Endodermal cell (in vitro differentiated cells): ENCODE measurements around the gene SRP14. TPM values are rescaled to one million over a fixed set of nuclear protein-coding genes. Genes with fewer than 3 reads are reported as not detected.

ENCODE experiments used
- DNase-seq: peaks from one replicate; pipeline ENCODE4 v3.0.0-alpha.2; 2017
- H3K27ac ChIP-seq: 2 replicates; pipeline ENCODE4 v1.5.1; 2013; ENCODE audit warnings: mild to moderate bottlenecking, low read depth, low read length, moderate library complexity
- H3K27me3 ChIP-seq: 2 replicates; pipeline ENCODE4 v1.6.1; 2013; ENCODE audit warnings: mild to moderate bottlenecking, low read length, moderate library complexity; ENCODE audit not compliant: insufficient read depth, control insufficient read depth, poor library complexity, severe bottlenecking
- H3K36me3 ChIP-seq: 2 replicates; pipeline ENCODE4 v1.7.0; 2013; ENCODE audit warnings: mild to moderate bottlenecking, low read length, moderate library complexity; ENCODE audit not compliant: control insufficient read depth, insufficient read depth
- H3K4me1 ChIP-seq: one replicate; pipeline ENCODE4 v1.7.0; 2013; ENCODE audit warnings: low read length; ENCODE audit not compliant: control insufficient read depth, insufficient read depth
- H3K4me3 ChIP-seq: 2 replicates; pipeline ENCODE4 v1.5.1; 2013; ENCODE audit warnings: mild to moderate bottlenecking, low read length, moderate library complexity
- H3K9ac ChIP-seq: 2 replicates; pipeline ENCODE4 v1.6.1; 2013; ENCODE audit warnings: mild to moderate bottlenecking, low read length, moderate library complexity; ENCODE audit not compliant: poor library complexity, severe bottlenecking; ENCODE audit errors: extremely low read depth
- H3K9me3 ChIP-seq: 2 replicates; pipeline ENCODE4 v1.6.1; 2013; ENCODE audit warnings: mild to moderate bottlenecking, low read length, moderate library complexity; ENCODE audit not compliant: control insufficient read depth
- H3K27ac Mint-ChIP-seq: 2 replicates; pipeline ENCODE4 v1.8.0; 2020; ENCODE audit warnings: mixed read lengths
- H3K27me3 Mint-ChIP-seq: 2 replicates; pipeline ENCODE4 v1.8.0; 2021; ENCODE audit warnings: mild to moderate bottlenecking, mixed read lengths; ENCODE audit not compliant: insufficient read depth
- H3K36me3 Mint-ChIP-seq: 2 replicates; pipeline ENCODE4 v1.8.0; 2020; ENCODE audit warnings: low read depth, mixed read lengths
- H3K4me1 Mint-ChIP-seq: 2 replicates; pipeline ENCODE4 v1.8.0; 2020; ENCODE audit warnings: mixed read lengths
- H3K4me3 Mint-ChIP-seq: 2 replicates; pipeline ENCODE4 v1.8.0; 2020; ENCODE audit warnings: mild to moderate bottlenecking, moderate library complexity, mixed read lengths
- H3K9me3 Mint-ChIP-seq: 2 replicates; pipeline ENCODE4 v1.8.0; 2020; ENCODE audit warnings: mild to moderate bottlenecking, mixed read lengths
- WGBS, 2 experiments: methylation state at CpG; one replicate each; pipeline versions ENCODE4 v1.1.5 to v1.1.7; 2013; ENCODE audit warnings: missing lambda C conversion rate in 2 of 2, mixed read lengths in 1 of 2; ENCODE audit not compliant: insufficient coverage in 1 of 2, insufficient read length in 1 of 2; 5-methylcytosine and 5-hydroxymethylcytosine counted together
- total RNA-seq, 2 donors: library from RNA; stranded (reverse); fragmentation: NEBNext Ultra II Directional in 1 of 2; extraction: Animal tissue kit (Norgen Biotek cat#: 25700) in 1 of 2; gene quantifications; 2 replicates in 1 of 2; 3 replicates in 1 of 2; pipeline ENCODE4 v1.2.1, GENCODE V29; 2021
- TF ChIP-seq, protein P1 (sequence below): fragments of 200-600 bp; sonication (generic); conservative IDR thresholded peaks from 2 replicates; pipeline ENCODE4 v1.5.0; 2021; ENCODE audit warnings: antibody characterized with exemption, mild to moderate bottlenecking

The SRP14 gene
- total RNA-seq, 2 donors from 2014 or later = 237 to 293 TPM

DNA sequence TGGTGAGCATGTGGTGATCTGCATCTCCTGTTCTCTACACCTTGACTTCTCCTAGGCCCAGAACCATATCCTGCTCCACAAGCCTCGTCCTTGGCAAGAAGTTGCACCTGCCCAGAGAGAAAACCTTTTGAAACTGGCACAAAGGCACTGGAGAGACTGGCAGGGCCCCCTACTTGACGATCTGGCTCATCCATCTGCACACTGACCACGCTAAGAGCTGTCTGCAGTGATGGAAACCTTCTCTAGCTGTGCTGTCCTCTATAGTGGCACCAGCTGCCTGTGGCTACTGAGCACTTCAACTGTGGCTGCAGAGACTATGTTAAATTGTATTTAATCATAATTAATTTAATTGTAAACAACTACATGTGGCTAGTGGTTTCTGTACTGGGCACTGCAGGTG is 26.2 kb upstream of the SRP14 start:
- Mint-ChIP-seq H3K4me1 (peaks cover 22% of the 10 kb centered on the region), H3K27me3 (no peaks in the 10 kb centered on the region), H3K9me3 (no peaks in the 10 kb centered on the region), H3K27ac (peak overlapping the region; percentile 12), H3K36me3 (no peaks in the 10 kb centered on the region), H3K4me3 (no peak overlapping the region)
- H3K27me3 ChIP-seq = no peaks in the 10 kb centered on the region
- H3K4me3 ChIP-seq = no peak overlapping the region
- DNase-seq = no peak
- no peak overlapping the region for H3K27ac ChIP-seq
- no peak overlapping the region for H3K9ac ChIP-seq
- 90 to 92% methylated on average over 3 of the region's 3 CpGs for WGBS, 2 experiments
- TF ChIP-seq, protein P1, sequence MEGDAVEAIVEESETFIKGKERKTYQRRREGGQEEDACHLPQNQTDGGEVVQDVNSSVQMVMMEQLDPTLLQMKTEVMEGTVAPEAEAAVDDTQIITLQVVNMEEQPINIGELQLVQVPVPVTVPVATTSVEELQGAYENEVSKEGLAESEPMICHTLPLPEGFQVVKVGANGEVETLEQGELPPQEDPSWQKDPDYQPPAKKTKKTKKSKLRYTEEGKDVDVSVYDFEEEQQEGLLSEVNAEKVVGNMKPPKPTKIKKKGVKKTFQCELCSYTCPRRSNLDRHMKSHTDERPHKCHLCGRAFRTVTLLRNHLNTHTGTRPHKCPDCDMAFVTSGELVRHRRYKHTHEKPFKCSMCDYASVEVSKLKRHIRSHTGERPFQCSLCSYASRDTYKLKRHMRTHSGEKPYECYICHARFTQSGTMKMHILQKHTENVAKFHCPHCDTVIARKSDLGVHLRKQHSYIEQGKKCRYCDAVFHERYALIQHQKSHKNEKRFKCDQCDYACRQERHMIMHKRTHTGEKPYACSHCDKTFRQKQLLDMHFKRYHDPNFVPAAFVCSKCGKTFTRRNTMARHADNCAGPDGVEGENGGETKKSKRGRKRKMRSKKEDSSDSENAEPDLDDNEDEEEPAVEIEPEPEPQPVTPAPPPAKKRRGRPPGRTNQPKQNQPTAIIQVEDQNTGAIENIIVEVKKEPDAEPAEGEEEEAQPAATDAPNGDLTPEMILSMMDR = no peak
- no peaks in the 10 kb centered on the region for H3K36me3 ChIP-seq
- peaks cover 12% of the 10 kb centered on the region for H3K4me1 ChIP-seq
- H3K9me3 ChIP-seq = no peaks in the 10 kb centered on the region

DNA sequence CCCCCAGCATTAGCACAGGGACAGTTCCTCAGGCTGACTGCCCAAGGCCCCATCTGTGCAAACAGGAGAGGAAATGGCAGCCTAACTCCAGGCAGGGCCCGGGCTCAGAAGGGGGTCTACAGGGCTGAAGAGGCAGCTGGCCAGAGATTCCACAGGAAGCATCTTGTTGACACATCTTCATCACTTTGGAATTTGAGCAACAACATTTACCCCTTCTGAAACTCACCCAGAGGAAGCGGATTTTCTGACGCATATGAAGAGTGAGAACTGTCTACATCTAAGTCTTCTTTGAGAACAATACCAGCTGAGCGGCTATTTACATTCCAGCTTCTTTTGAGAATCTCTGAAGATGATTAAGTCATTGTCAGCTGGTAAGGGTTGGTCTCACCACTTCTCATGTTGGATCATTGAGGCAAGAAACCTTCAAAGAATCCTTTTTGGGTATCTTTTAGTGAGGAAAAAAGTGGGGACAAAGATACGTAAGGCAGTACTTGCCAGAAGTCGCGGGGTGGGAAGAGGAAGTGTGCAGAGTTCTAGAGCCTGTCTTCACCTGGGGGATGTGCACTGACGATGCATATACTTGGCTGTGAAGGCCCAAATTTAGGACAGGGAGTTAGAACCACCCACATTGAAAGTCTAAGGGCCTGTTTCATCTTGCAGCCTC is 25.4 kb upstream of the SRP14 start:
- 90 to 91% methylated on average over 8 of the region's 8 CpGs for WGBS, 2 experiments
- Histone ChIP-seq H3K4me3 (no peak overlapping the region), H3K27ac (no peak overlapping the region), H3K36me3 (no peaks in the 10 kb centered on the region), H3K9ac (no peak overlapping the region), H3K9me3 (no peaks in the 10 kb centered on the region), H3K4me1 (peaks cover 7% of the 10 kb centered on the region), H3K27me3 (no peaks in the 10 kb centered on the region)
- H3K27me3 Mint-ChIP-seq = no peaks in the 10 kb centered on the region
- no peaks in the 10 kb centered on the region for H3K36me3 Mint-ChIP-seq
- H3K4me1 Mint-ChIP-seq = peaks cover 15% of the 10 kb centered on the region
- DNase-seq = peak; percentile 87
- TF ChIP-seq, protein P1 = no peak
- peak overlapping the region; percentile 71 for H3K27ac Mint-ChIP-seq
- no peak overlapping the region for H3K4me3 Mint-ChIP-seq
- H3K9me3 Mint-ChIP-seq = no peaks in the 10 kb centered on the region

DNA sequence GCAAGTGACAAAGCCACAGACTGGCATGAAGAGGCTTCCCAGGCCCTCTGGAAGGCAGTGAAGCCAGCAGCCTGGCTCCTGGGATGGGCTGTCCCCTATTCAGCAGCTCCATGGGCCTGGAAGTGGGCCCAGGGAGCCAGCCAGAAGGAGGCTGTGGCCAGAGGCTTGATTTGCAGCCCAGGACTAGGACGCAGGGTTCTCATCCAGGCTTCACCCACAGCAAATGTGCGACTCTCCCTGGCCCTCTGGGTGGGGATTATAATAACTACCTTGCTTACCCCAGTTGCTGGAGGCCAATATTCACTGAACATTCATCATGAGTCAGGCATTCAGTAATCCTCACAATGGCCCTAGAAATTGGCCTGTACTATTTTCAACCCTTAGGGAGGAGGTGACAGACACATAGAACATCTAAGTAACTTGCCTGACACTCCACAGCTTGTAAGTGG is 24.6 kb upstream of the SRP14 start:
- no peaks in the 10 kb centered on the region for H3K36me3 ChIP-seq
- Mint-ChIP-seq H3K27ac (peak overlapping the region; percentile 71), H3K9me3 (no peaks in the 10 kb centered on the region), H3K36me3 (no peaks in the 10 kb centered on the region), H3K4me3 (no peak overlapping the region), H3K27me3 (no peaks in the 10 kb centered on the region), H3K4me1 (peaks cover 15% of the 10 kb centered on the region)
- peaks cover 3% of the 10 kb centered on the region for H3K4me1 ChIP-seq
- no peak overlapping the region for H3K4me3 ChIP-seq
- H3K27me3 ChIP-seq = no peaks in the 10 kb centered on the region
- no peaks in the 10 kb centered on the region for H3K9me3 ChIP-seq
- TF ChIP-seq, protein P1 = no peak
- peak; percentile 47 for DNase-seq
- H3K27ac ChIP-seq = no peak overlapping the region
- no peak overlapping the region for H3K9ac ChIP-seq
- WGBS, 2 experiments = 92 to 93% methylated on average over 2 of the region's 2 CpGs
